ENCODE measurements around the gene GLUD2.

Gene GLUD2

DNA sequence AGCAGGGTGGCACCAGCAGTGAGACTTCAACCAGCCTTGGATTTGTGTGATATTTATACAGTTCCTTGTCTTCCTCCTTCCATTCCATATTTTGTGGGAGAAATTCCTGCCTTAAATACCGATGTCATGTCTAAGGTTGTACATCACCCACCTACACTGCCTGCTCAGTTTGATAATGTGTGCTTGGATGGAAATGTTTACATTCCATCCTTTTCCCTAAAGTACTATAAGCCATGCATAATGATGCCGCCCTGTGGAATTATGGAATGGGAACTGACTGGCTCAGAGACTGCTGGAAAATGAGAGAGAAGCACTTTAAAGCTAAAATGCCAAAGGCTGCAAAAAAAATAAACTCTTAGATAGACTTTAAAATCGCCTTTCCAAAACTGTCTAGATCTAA lies 11.3 kb upstream of the GLUD2 start:
- Histone ChIP-seq H3K27me3 (ENCODE audit: insufficient read depth, low read length, poor library complexity, severe bottlenecking) (no peaks in the 10 kb centered on the region), H3K79me2 (ENCODE audit: insufficient read depth, low read length) (no peaks in the 10 kb centered on the region), H2AFZ (ENCODE audit: low read length) (no peak overlapping the region), H3K4me2 (ENCODE audit: low read depth, low read length, poor library complexity, severe bottlenecking) (no peak overlapping the region), H3K9ac (ENCODE audit: low read depth, low read length, poor library complexity, severe bottlenecking) (no peak overlapping the region), H3F3A (ENCODE audit: low read depth) (no peaks in the 10 kb centered on the region), H3K4me1 (ENCODE audit: insufficient read depth, low read length, poor library complexity, severe bottlenecking) (no peaks in the 10 kb centered on the region), H3K9me2 (replicated peaks; ENCODE audit: low read depth, low read length) (no peaks in the 10 kb centered on the region), H4K20me1 (ENCODE audit: insufficient read depth, low read length, poor library complexity, severe bottlenecking) (no peaks in the 10 kb centered on the region), H3K4me3 (ENCODE audit: low read length, poor library complexity, severe bottlenecking) (no peak overlapping the region), H3K9me3 (ENCODE audit: insufficient read depth, low read depth, low read length) (no peaks in the 10 kb centered on the region), H3K36me3 (ENCODE audit: insufficient read depth, low read length) (no peaks in the 10 kb centered on the region)
- TF ChIP-seq, protein P1, sequence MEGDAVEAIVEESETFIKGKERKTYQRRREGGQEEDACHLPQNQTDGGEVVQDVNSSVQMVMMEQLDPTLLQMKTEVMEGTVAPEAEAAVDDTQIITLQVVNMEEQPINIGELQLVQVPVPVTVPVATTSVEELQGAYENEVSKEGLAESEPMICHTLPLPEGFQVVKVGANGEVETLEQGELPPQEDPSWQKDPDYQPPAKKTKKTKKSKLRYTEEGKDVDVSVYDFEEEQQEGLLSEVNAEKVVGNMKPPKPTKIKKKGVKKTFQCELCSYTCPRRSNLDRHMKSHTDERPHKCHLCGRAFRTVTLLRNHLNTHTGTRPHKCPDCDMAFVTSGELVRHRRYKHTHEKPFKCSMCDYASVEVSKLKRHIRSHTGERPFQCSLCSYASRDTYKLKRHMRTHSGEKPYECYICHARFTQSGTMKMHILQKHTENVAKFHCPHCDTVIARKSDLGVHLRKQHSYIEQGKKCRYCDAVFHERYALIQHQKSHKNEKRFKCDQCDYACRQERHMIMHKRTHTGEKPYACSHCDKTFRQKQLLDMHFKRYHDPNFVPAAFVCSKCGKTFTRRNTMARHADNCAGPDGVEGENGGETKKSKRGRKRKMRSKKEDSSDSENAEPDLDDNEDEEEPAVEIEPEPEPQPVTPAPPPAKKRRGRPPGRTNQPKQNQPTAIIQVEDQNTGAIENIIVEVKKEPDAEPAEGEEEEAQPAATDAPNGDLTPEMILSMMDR (conservative IDR thresholded peaks at IDR 0.05; ENCODE audit: low read length), result no peak

DNA sequence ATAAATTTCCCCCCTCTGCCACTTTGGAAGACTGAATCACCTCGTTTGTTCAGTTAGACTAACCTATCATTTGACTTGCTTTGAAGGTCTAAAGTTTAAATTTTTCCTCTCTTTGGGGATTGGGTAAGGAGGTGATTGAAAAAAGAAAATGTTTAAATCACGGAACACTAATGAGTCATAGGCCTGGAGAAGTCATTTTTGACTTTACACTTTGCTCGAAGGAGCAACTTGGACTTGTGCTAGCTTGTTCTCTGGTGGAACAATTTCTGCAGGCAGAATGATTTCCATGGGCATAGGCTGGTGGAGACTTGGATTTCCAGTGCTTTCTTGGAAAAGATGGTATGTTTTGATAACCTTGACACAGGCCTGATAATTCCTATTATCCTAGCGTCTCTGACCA lies 10.5 kb upstream of the GLUD2 start:
- Histone ChIP-seq H2AFZ (ENCODE audit: low read length) (no peak overlapping the region), H3F3A (ENCODE audit: low read depth) (no peaks in the 10 kb centered on the region), H3K4me3 (ENCODE audit: low read length, poor library complexity, severe bottlenecking) (no peak overlapping the region), H3K4me2 (ENCODE audit: low read depth, low read length, poor library complexity, severe bottlenecking) (no peak overlapping the region), H4K20me1 (ENCODE audit: insufficient read depth, low read length, poor library complexity, severe bottlenecking) (no peaks in the 10 kb centered on the region), H3K4me1 (ENCODE audit: insufficient read depth, low read length, poor library complexity, severe bottlenecking) (no peaks in the 10 kb centered on the region), H3K36me3 (ENCODE audit: insufficient read depth, low read length) (no peaks in the 10 kb centered on the region), H3K27me3 (ENCODE audit: insufficient read depth, low read length, poor library complexity, severe bottlenecking) (no peaks in the 10 kb centered on the region), H3K9me2 (replicated peaks; ENCODE audit: low read depth, low read length) (no peaks in the 10 kb centered on the region), H3K79me2 (ENCODE audit: insufficient read depth, low read length) (no peaks in the 10 kb centered on the region), H3K9ac (ENCODE audit: low read depth, low read length, poor library complexity, severe bottlenecking) (no peak overlapping the region), H3K9me3 (ENCODE audit: insufficient read depth, low read depth, low read length) (no peaks in the 10 kb centered on the region)
- TF ChIP-seq, protein P1 (conservative IDR thresholded peaks at IDR 0.05; ENCODE audit: low read length), result no peak
- TF ChIP-seq EZH2phosphoT487 (IDR thresholded peaks at IDR 0.05; ENCODE audit: borderline replicate concordance), result no peak

DNA sequence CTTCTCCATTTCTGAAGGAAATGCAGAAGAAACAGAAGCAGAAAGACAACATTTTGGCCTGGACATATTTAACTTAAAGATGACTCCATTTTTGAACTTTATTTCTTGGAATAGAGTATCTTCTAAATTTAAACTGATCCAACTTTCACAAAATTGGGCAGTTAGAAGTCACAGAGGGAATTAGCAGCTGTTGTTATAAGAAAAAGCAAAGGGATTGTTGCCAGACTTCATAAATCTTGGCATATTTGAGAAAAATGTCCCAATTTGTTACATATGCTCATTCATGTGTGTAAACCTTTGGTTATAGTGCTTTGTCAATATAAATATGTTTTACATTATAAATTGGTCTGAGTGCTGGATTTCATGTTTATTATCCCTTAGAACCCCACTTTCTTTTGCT lies 3.4 kb downstream of the GLUD2 start:
- H3K9me2 ChIP-seq (replicated peaks; ENCODE audit: low read depth, low read length), result no peaks in the 10 kb centered on the region
- no peaks in the 10 kb centered on the region for H3K4me1 ChIP-seq (ENCODE audit: insufficient read depth, low read length, poor library complexity, severe bottlenecking)
- TF ChIP-seq, protein P1 (conservative IDR thresholded peaks at IDR 0.05; ENCODE audit: low read length), result no peak
- TF ChIP-seq EZH2phosphoT487 (IDR thresholded peaks at IDR 0.05; ENCODE audit: borderline replicate concordance), result no peak
- H3K36me3 ChIP-seq (ENCODE audit: insufficient read depth, low read length), result no peaks in the 10 kb centered on the region
- H3K79me2 ChIP-seq (ENCODE audit: insufficient read depth, low read length), result no peaks in the 10 kb centered on the region
- H3K27me3 ChIP-seq (ENCODE audit: insufficient read depth, low read length, poor library complexity, severe bottlenecking), result no peaks in the 10 kb centered on the region
- H3K9me3 ChIP-seq (ENCODE audit: insufficient read depth, low read depth, low read length), result no peaks in the 10 kb centered on the region
- H3F3A ChIP-seq (ENCODE audit: low read depth), result no peaks in the 10 kb centered on the region
- H4K20me1 ChIP-seq (ENCODE audit: insufficient read depth, low read length, poor library complexity, severe bottlenecking), result no peaks in the 10 kb centered on the region
- H3K4me2 ChIP-seq (ENCODE audit: low read depth, low read length, poor library complexity, severe bottlenecking), result no peak overlapping the region
- no peak overlapping the region for H2AFZ ChIP-seq (ENCODE audit: low read length)
- H3K4me3 ChIP-seq (ENCODE audit: low read length, poor library complexity, severe bottlenecking), result no peak overlapping the region
- no peak overlapping the region for H3K9ac ChIP-seq (ENCODE audit: low read depth, low read length, poor library complexity, severe bottlenecking)
